Stimulated activated CD4-positive, alpha-beta T cell treated with anti-CD3 and anti-CD28 coated beads, TNF-alpha, amount 100 ng/mL, for 1 hour (primary cell): ENCODE results near the gene SENP1.

Source experiments
- DNase-seq, 3 donors: peaks; one replicate each; pipeline ENCODE4 v3.0.0-alpha.2; 2020; ENCODE audit warnings: low read depth in 3 of 3, low spot score in 1 of 3

The SENP1 gene

GRCh38 chr12:48001505-48002413 is 104.1 kb downstream of the SENP1 start:
- no peak for DNase-seq

GRCh38 chr12:48000878-48001504 is 104.9 kb downstream of the SENP1 start:
- no peak for DNase-seq

- DNase-seq: no peak
Measured at GRCh38 chr12:47999816-48000215, 106.1 kb downstream of the SENP1 start.

GRCh38 chr12:47997321-47997720 is 108.6 kb downstream of the SENP1 start:
- DNase-seq: no peak

- no peak for DNase-seq
Measured at GRCh38 chr12:47995981-47996401, 109.9 kb downstream of the SENP1 start.

GRCh38 chr12:47993491-47993890 is 112.4 kb downstream of the SENP1 start:
- no peak for DNase-seq
